GM21576 (cell line): ENCODE measurements around the gene IFRD2.
"Not testable (repeated sequence)": the region's sequence is repeated elsewhere in the genome, so short reads cannot be mapped to it uniquely, and the experiment has no call there.

Source experiments
- ATAC-seq: cut with Tn5 transposase; IDR thresholded peaks from one replicate; pipeline ENCODE4 v1.9.1; 2021; ENCODE audit warnings: mild to moderate bottlenecking, moderate library complexity; ENCODE audit not compliant: unreplicated experiment

The IFRD2 gene

GRCh38 chr3:50256978-50257890 is 35.0 kb downstream of the IFRD2 start:
- no peak for ATAC-seq

- no peak for ATAC-seq
Observed at GRCh38 chr3:50255251-50255615, 37.0 kb downstream of the IFRD2 start.

GRCh38 chr3:50254577-50255250 is 37.5 kb downstream of the IFRD2 start:
- no peak for ATAC-seq

- ATAC-seq: no peak
Observed at GRCh38 chr3:50251220-50251619, 41.0 kb downstream of the IFRD2 start.

- ATAC-seq: no peak
Observed at GRCh38 chr3:50250514-50250913, 41.7 kb downstream of the IFRD2 start.

- ATAC-seq: no peak
Observed at GRCh38 chr3:50249457-50249856, 42.8 kb downstream of the IFRD2 start.

- no peak for ATAC-seq
Observed at GRCh38 chr3:50248387-50248786, 43.8 kb downstream of the IFRD2 start.

GRCh38 chr3:50246517-50246954 is 45.7 kb downstream of the IFRD2 start:
- peak; percentile 46 for ATAC-seq

GRCh38 chr3:50245831-50246516 is 46.3 kb downstream of the IFRD2 start:
- peak; percentile 53 for ATAC-seq

- no peak for ATAC-seq
Observed at GRCh38 chr3:50245251-50245745, 46.9 kb downstream of the IFRD2 start.

- not testable (repeated sequence) for ATAC-seq
Observed at GRCh38 chr3:50244813-50245212, 47.4 kb downstream of the IFRD2 start.

GRCh38 chr3:50243543-50243895 is 48.7 kb downstream of the IFRD2 start:
- ATAC-seq: no peak

GRCh38 chr3:50242851-50243542 is 49.2 kb downstream of the IFRD2 start:
- no peak for ATAC-seq

GRCh38 chr3:50242381-50242770 is 49.9 kb downstream of the IFRD2 start:
- no peak for ATAC-seq

GRCh38 chr3:50241713-50242380 is 50.4 kb downstream of the IFRD2 start:
- ATAC-seq: no peak

GRCh38 chr3:50241163-50241562 is 51.1 kb downstream of the IFRD2 start:
- ATAC-seq: no peak

- no peak for ATAC-seq
Observed at GRCh38 chr3:50239649-50240048, 52.6 kb downstream of the IFRD2 start.

GRCh38 chr3:50238549-50239026 is 53.6 kb downstream of the IFRD2 start:
- no peak for ATAC-seq

GRCh38 chr3:50237754-50238548 is 54.3 kb downstream of the IFRD2 start:
- ATAC-seq: peak; percentile 26
